PC-9 (cell line): ENCODE data around the gene HNRNPA2B1.

Experiments
- CTCF ChIP-seq: fragments of 200-600 bp; sonication (generic); conservative IDR thresholded peaks from 2 replicates; pipeline ENCODE4 v1.6.1; 2017; ENCODE audit warnings: mixed run types, antibody characterized with exemption, mild to moderate bottlenecking, moderate library complexity
- EZH2 ChIP-seq: fragments of 200-600 bp; sonication (generic); IDR thresholded peaks from 2 replicates; pipeline ENCODE4 v1.8.0; 2017; ENCODE audit warnings: antibody characterized with exemption, low read depth

GRCh38 chr7:26165950-26166683 is 34.4 kb downstream of the HNRNPA2B1 start:
- no peak for TF ChIP-seq CTCF
- TF ChIP-seq EZH2: no peak
